Lung (tissue), 12 donors: ENCODE measurements around the gene PODXL. TPM values are rescaled to one million over a fixed set of nuclear protein-coding genes. Genes with fewer than 3 reads are reported as not detected.

Experiments used
- ATAC-seq: fragments of 200-7000 bp; cut with Tn5 transposase; one replicate; pipeline ENCODE4 v1.9.1; 2020; ENCODE audit warnings: moderate number of reproducible peaks; ENCODE audit not compliant: insufficient read depth, low FRiP score
- DNase-seq, 3 donors: peaks; one replicate each; pipeline ENCODE4 v3.0.0-alpha.2; 2013 to 2017
- H3K27ac ChIP-seq, 2 donors: one replicate each; pipeline ENCODE4 v1.5.1; 2013; ENCODE audit warnings: mild to moderate bottlenecking in 2 of 2, moderate library complexity in 2 of 2, control low read depth in 1 of 2, inconsistent platforms in 1 of 2, low read depth in 1 of 2, low read length in 1 of 2
- H3K27me3 ChIP-seq, 3 donors: one replicate each; pipeline ENCODE4 v1.5.1; 2013; ENCODE audit warnings: low read length in 2 of 3; ENCODE audit not compliant: control insufficient read depth in 3 of 3, insufficient read depth in 3 of 3
- H3K36me3 ChIP-seq, 4 donors: one replicate each; pipeline ENCODE4 v1.5.1; 2013; ENCODE audit warnings: low read length in 4 of 4, mild to moderate bottlenecking in 1 of 4, moderate library complexity in 1 of 4; ENCODE audit not compliant: control insufficient read depth in 4 of 4, insufficient read depth in 4 of 4
- H3K4me1 ChIP-seq, 5 donors: one replicate each; pipeline ENCODE4 v1.5.1; 2013; ENCODE audit warnings: low read length in 5 of 5, mild to moderate bottlenecking in 2 of 5, moderate library complexity in 1 of 5; ENCODE audit not compliant: control insufficient read depth in 5 of 5, insufficient read depth in 5 of 5
- H3K4me3 ChIP-seq: one replicate; pipeline ENCODE4 v1.5.1; 2013; ENCODE audit warnings: mild to moderate bottlenecking, control low read depth, moderate library complexity
- H3K9ac ChIP-seq, 2 donors: one replicate each; pipeline ENCODE4 v1.5.1; 2013; ENCODE audit warnings: low read length in 2 of 2, control low read depth in 1 of 2; ENCODE audit not compliant: insufficient read depth in 1 of 2
- H3K9me3 ChIP-seq, 4 donors: one replicate each; pipeline ENCODE4 v1.5.1; 2013; ENCODE audit warnings: low read length in 3 of 4, mild to moderate bottlenecking in 1 of 4, moderate library complexity in 1 of 4; ENCODE audit not compliant: control insufficient read depth in 4 of 4, insufficient read depth in 3 of 4
- CTCF ChIP-seq: IDR thresholded peaks from 2 replicates; pipeline ENCODE4 v1.5.1; 2012; ENCODE audit warnings: mild to moderate bottlenecking; ENCODE audit errors: control extremely low read depth, extremely low read depth
- WGBS, 2 donors: extraction: QIAGEN DNeasy Blood & Tissue Kit; methylation state at CpG; one replicate each; pipeline ENCODE4 v1.1.7; 2013; 5-methylcytosine and 5-hydroxymethylcytosine counted together
- polyA plus RNA-seq, 2 donors: library from polyadenylated mRNA; stranded (reverse); fragments of 200-250 nt; gene quantifications; one replicate each; pipeline ENCODE4 v1.2.1, GENCODE V29; 2013
- total RNA-seq, 2 donors: library from RNA; depleted of rRNA in 1 of 2; stranded (reverse); fragments of >200 nt in 1 of 2; gene quantifications; one replicate each; pipeline ENCODE4 v1.2.1, GENCODE V29; 2014 to 2021
- donor health status: control.
- donor health status: control.
- donor health status: Bipolar disorder and iron deficiency.
- donor health status: healthy.
- donor health status: DM: yes; HTN: yes; CAD: no.

Gene PODXL
- total and polyA plus RNA-seq, 4 donors: 24.3 to 133 (median 57.6) TPM

DNA sequence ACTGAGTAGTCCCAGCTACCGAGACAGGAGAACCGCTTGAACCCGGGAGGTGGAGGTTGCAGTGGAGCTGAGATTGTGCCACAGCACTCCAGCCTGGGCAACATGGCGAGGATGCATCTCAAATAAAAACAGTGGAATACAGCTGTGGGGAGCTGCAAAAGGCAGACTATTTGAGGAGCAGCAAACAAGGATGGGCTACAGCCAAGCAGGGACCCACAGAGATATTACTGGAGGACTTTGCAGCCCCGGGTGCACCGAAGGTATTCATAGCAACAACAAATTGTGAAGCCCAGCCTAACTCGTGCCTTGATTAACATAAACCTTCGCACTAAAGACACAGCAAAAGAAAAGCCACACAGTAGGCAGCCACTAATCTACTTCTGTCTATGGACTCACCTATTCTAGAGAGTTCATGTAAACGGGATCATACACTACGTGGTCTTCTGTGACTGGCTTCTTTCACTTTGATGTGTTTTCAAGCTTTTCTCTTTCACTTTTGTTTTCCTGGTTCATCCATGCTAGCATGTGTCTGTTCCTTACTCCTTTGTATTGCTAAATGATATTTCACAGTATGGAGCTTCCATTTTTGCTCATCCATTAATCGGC, 34.0 kb downstream of the PODXL start:
- ATAC-seq: no peak
- Histone ChIP-seq H3K9ac (no peak overlapping the region), H3K4me1 (peaks cover 0 to 10% (median 0%) of the 10 kb centered on the region in 5 donors), H3K9me3 (no peaks in the 10 kb centered on the region), H3K27ac (peak overlapping the region; percentile 47 to 90), H3K36me3 (no peaks in the 10 kb centered on the region), H3K4me3 (no peak overlapping the region), H3K27me3 (no peaks in the 10 kb centered on the region)
- no peak for DNase-seq
- 71 to 75% methylated on average over 11 of the region's 11 CpGs for WGBS, 2 donors
- no peak for TF ChIP-seq CTCF

GRCh38 chr7:131521651-131522163, 34.7 kb downstream of the PODXL start:
- H3K9ac ChIP-seq: no peak overlapping the region
- ATAC-seq (peak; percentile 75), DNase-seq (peak in 1 of 3 donors; percentile 44)
- peaks cover 0 to 10% (median 0%) of the 10 kb centered on the region in 5 donors for H3K4me1 ChIP-seq
- WGBS, 2 donors: 49 to 66% methylated on average over 7 of the region's 7 CpGs
- H3K27ac ChIP-seq: peak overlapping the region; percentile 51 to 90
- H3K36me3 ChIP-seq: no peaks in the 10 kb centered on the region
- no peaks in the 10 kb centered on the region for H3K27me3 ChIP-seq
- TF ChIP-seq CTCF: no peak
- H3K9me3 ChIP-seq: no peaks in the 10 kb centered on the region
- no peak overlapping the region for H3K4me3 ChIP-seq

- Histone ChIP-seq H3K27ac (peak overlapping the region; percentile 3 to 52), H3K36me3 (no peaks in the 10 kb centered on the region), H3K4me3 (no peak overlapping the region), H3K9ac (no peak overlapping the region), H3K27me3 (no peaks in the 10 kb centered on the region), H3K4me1 (peaks cover 0 to 13% (median 0%) of the 10 kb centered on the region in 5 donors), H3K9me3 (no peaks in the 10 kb centered on the region)
- ATAC-seq (no peak), DNase-seq (no peak)
- no peak for TF ChIP-seq CTCF
- WGBS, 2 donors: 90 to 93% methylated on average over 11 of the region's 11 CpGs
These were observed 37.8 kb downstream of the PODXL start for GRCh38 chr7:131518626-131519025.
